ENCODE results near the gene RHOD. TPM values are rescaled to one million over a fixed set of nuclear protein-coding genes. Genes with fewer than 3 reads are reported as not detected.
A peak's percentile ranks its signal among the peaks of the same experiment; 100 is the strongest.

Gene RHOD
- total and polyA plus RNA-seq, 4 donors, result 1.3 to 16.8 (median 3.2) TPM

DNA sequence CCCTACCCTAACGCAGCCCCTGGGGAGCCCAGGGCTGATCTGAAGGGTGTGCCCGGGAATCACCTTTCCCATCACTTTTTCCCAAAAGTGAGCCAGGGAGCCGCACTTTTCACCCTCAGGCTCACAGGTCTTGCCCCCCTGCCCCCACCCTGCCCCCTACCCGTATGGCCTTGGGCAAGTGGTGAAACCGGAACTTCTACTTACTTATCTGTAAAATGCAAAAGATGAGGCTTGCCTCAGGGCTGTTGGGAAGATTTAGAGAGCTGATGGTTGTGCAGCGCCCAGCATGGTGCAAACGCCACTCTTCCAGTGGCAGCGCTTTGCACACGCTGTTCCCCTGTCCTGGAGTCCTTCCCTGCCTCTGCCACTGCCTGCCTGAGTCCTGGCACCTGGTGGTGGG is 25.7 kb upstream of the RHOD start:
- WGBS (ENCODE audit: insufficient coverage), result 90% methylated on average over 5 of the region's 9 CpGs
- H3K4me1 ChIP-seq (ENCODE audit: control insufficient read depth, insufficient read depth, low read length), result peaks cover 19% of the 10 kb centered on the region
- no peak overlapping the region for H3K27ac ChIP-seq (ENCODE audit: low read depth, low read length)

DNA sequence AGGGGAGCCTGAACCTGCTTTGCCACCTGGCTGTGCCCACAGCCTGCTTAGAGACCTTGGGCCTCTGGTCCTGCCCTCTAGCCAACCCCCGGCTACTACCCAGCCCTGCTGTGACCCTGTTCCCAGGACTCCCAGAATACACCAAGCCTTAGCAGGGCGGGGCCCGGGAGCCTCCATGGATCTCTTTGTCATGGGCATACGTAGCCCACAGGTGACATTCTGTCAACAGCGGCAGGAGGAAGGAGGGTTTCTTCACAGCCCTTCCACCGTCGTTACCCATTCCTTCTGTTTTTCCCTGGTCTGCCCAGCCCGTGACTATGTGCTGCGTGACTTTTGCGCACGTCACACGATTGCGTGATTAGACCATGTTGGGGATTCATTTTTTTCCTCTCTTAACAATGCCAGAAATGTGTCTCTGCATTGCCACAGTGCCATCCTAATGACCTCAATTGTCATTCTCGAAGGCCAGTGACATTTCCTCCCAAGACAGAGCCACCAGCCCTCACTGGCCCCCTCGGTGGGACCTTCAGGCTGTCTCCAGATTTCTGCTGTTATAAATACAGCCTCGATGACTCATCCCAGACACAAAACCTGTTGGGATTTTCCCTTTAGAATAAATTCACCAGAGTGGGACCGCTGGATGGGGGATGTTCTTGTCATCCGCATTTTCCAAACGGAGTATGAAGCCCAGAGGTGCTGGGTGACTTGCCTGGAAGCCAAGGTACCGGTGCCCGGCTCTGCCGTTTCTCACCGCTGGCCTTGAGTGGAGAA is 24.7 kb upstream of the RHOD start:
- Histone ChIP-seq H3K27me3 (ENCODE audit: control insufficient read depth, insufficient read depth, low read length) (no peaks in the 10 kb centered on the region), H3K36me3 (ENCODE audit: control insufficient read depth, insufficient read depth, low read length) (peaks cover 3% of the 10 kb centered on the region), H3K9me3 (ENCODE audit: control insufficient read depth, insufficient read depth, low read length) (no peaks in the 10 kb centered on the region), H3K4me3 (ENCODE audit: low read depth, low read length) (no peak overlapping the region), H3K4me1 (ENCODE audit: control insufficient read depth, insufficient read depth, low read length) (peaks cover 19% of the 10 kb centered on the region), H3K27ac (ENCODE audit: low read depth, low read length) (no peak overlapping the region)
- DNase-seq (ENCODE audit: low read depth in 4 of 6, low spot score in 6 of 6), result no peak
- 85% methylated on average over 19 of the region's 23 CpGs for WGBS (ENCODE audit: insufficient coverage)

More for the DNA sequence above, 25.7 kb upstream of the RHOD start:
- H3K9me3 ChIP-seq (ENCODE audit: control insufficient read depth, insufficient read depth, low read length), result no peaks in the 10 kb centered on the region
- peaks cover 3% of the 10 kb centered on the region for H3K36me3 ChIP-seq (ENCODE audit: control insufficient read depth, insufficient read depth, low read length)
- no peaks in the 10 kb centered on the region for H3K27me3 ChIP-seq (ENCODE audit: control insufficient read depth, insufficient read depth, low read length)
- no peak for DNase-seq (ENCODE audit: low read depth in 4 of 6, low spot score in 6 of 6)
- H3K4me3 ChIP-seq (ENCODE audit: low read depth, low read length), result no peak overlapping the region

DNA sequence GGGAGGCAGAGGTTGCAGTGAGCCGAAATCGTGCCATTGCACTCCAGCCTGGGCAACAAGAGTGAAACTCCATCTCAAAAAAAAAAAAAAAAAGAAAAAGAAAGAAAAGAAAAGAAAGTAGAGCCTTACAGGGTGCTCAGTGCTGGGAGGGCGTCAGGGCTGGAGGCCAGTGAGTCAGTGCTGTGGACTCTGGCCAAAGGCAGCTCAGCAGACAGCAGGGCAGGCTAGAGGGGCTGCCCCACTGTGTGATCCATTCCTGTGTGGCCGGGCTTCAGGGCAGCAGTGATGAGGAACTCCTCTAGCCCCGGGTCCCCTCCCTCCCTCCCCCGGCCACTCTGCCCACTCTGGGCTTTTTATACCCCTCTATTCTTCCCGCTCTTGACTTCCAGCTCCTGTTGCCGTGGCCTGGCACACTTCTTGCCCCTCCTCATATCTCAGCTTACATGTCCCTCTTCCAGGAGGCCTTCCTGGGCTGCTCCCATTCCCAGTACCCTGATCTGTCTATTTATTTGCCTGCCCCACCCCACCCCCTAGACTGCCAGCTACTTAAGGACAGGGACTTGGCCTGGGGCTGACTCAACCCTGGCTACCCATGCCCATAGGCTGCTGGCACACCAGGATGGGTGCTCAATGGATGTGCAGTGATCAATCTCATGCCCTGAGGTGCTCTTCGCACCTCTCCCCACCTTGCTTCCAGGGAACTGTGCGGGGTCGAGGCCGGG is 23.7 kb upstream of the RHOD start:
- 63% methylated on average over 9 of the region's 12 CpGs for WGBS (ENCODE audit: insufficient coverage)
- Histone ChIP-seq H3K4me1 (ENCODE audit: control insufficient read depth, insufficient read depth, low read length) (peaks cover 19% of the 10 kb centered on the region), H3K9me3 (ENCODE audit: control insufficient read depth, insufficient read depth, low read length) (no peaks in the 10 kb centered on the region), H3K4me3 (ENCODE audit: low read depth, low read length) (no peak overlapping the region), H3K36me3 (ENCODE audit: control insufficient read depth, insufficient read depth, low read length) (peaks cover 3% of the 10 kb centered on the region), H3K27me3 (ENCODE audit: control insufficient read depth, insufficient read depth, low read length) (no peaks in the 10 kb centered on the region), H3K27ac (ENCODE audit: low read depth, low read length) (peak overlapping the region; percentile 30)
- DNase-seq (ENCODE audit: low read depth in 4 of 6, low spot score in 6 of 6), result peak in 1 of 6 donors; percentile 66

DNA sequence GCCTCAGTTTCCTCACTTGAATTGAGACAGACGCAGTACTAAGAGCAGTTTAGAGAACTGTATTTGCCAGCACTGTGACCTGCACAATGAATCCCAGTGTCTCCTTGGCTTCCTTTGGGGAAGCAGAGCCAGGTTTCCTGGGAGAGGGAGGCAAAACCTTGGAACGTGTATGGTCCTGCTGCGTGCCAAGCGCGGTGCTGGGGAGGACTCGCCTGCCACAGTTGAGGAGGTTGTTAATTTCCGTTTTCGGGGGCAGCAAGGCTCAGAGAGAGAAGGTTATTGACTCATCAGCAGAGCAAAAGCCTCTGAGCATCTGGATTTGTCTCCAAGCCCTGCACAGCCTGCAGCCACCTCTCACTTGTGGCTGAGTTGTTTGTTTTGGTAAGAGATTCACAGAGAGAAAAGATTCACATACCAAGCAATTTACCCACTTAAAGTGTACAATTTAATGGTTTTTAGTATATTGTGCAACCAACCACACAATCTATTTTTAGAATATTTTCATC is 22.9 kb upstream of the RHOD start:
- Histone ChIP-seq H3K36me3 (ENCODE audit: control insufficient read depth, insufficient read depth, low read length) (peaks cover 3% of the 10 kb centered on the region), H3K27me3 (ENCODE audit: control insufficient read depth, insufficient read depth, low read length) (no peaks in the 10 kb centered on the region), H3K9me3 (ENCODE audit: control insufficient read depth, insufficient read depth, low read length) (no peaks in the 10 kb centered on the region), H3K4me1 (ENCODE audit: control insufficient read depth, insufficient read depth, low read length) (peaks cover 19% of the 10 kb centered on the region), H3K27ac (ENCODE audit: low read depth, low read length) (peak overlapping the region; percentile 30), H3K4me3 (ENCODE audit: low read depth, low read length) (no peak overlapping the region)
- peak in 4 of 6 donors; percentile 46 to 79 (median 60) for DNase-seq (ENCODE audit: low read depth in 4 of 6, low spot score in 6 of 6)
- WGBS (ENCODE audit: insufficient coverage), result 31% methylated on average over 5 of the region's 8 CpGs

DNA sequence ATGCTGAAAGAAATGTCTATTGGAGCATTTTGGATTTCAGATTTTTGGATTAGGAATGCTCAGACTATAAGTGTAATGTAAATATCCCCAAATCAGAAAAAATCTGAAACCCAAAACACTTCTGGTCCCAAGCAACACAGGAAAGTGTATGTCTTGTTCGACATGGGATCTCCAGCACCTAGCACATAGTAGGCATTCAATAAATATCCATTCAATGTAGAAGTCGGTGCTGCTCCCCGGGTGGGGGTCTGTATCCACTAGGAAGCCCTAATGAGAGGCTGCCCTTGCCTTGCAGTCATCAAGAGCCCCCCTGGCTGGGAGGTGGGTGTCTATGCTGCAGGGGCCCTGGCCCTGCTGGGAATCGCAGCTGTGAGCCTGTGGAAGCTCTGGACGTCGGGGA is 22.3 kb upstream of the RHOD start:
- no peak for DNase-seq (ENCODE audit: low read depth in 4 of 6, low spot score in 6 of 6)
- no peak overlapping the region for H3K27ac ChIP-seq (ENCODE audit: low read depth, low read length)
- WGBS (ENCODE audit: insufficient coverage), result 81% methylated on average over 2 of the region's 6 CpGs
- H3K9me3 ChIP-seq (ENCODE audit: control insufficient read depth, insufficient read depth, low read length), result no peaks in the 10 kb centered on the region
- H3K36me3 ChIP-seq (ENCODE audit: control insufficient read depth, insufficient read depth, low read length), result peaks cover 3% of the 10 kb centered on the region
- no peak overlapping the region for H3K4me3 ChIP-seq (ENCODE audit: low read depth, low read length)
- H3K4me1 ChIP-seq (ENCODE audit: control insufficient read depth, insufficient read depth, low read length), result peaks cover 19% of the 10 kb centered on the region
- H3K27me3 ChIP-seq (ENCODE audit: control insufficient read depth, insufficient read depth, low read length), result no peaks in the 10 kb centered on the region

DNA sequence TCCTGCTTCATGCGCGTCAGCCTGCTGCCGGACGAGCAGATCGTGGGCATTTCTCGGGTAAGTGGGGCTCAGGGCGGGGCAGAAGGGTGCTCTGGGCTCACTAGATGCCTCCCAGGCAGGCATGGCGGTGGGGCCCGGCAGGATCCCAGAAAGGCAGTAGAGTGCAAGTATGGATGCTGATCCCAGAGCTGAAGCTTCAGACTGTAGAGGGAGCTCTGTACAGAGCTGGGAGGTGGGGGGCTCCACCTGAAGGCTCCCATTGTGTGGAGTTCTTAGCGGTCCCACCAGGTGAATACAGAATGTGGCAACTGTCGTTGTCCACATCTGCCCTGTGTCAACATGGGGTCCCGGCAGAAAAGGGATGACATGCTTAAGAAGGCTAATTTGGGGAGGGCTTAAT is 16.5 kb upstream of the RHOD start:
- Histone ChIP-seq H3K4me3 (ENCODE audit: low read depth, low read length) (no peak overlapping the region), H3K9me3 (ENCODE audit: control insufficient read depth, insufficient read depth, low read length) (no peaks in the 10 kb centered on the region), H3K27me3 (ENCODE audit: control insufficient read depth, insufficient read depth, low read length) (no peaks in the 10 kb centered on the region), H3K36me3 (ENCODE audit: control insufficient read depth, insufficient read depth, low read length) (peaks cover 16% of the 10 kb centered on the region), H3K27ac (ENCODE audit: low read depth, low read length) (no peak overlapping the region), H3K4me1 (ENCODE audit: control insufficient read depth, insufficient read depth, low read length) (no peaks in the 10 kb centered on the region)
- 86% methylated on average over 12 of the region's 12 CpGs for WGBS (ENCODE audit: insufficient coverage)
- DNase-seq (ENCODE audit: low read depth in 4 of 6, low spot score in 6 of 6), result no peak

DNA sequence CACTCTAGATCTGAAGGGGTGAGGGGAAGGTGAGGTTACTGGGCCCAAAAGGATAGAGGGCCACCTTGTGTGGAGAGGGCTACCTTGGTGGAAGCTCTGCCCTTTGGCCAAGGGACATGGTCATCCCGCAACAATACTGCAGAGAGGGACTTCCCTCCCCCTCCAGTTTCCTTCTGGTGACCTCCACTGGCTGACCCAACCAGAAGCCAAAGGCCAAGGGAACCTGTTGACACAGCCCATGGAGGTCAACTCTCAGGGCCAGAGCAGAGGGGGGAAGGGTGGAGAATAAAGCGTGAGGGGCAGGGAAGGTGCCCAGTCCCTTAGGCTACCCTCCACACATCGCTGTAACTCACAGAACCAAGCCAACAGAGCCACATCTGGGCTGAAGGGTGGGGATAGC is 15.0 kb upstream of the RHOD start:
- no peaks in the 10 kb centered on the region for H3K9me3 ChIP-seq (ENCODE audit: control insufficient read depth, insufficient read depth, low read length)
- H3K4me1 ChIP-seq (ENCODE audit: control insufficient read depth, insufficient read depth, low read length), result no peaks in the 10 kb centered on the region
- H3K27me3 ChIP-seq (ENCODE audit: control insufficient read depth, insufficient read depth, low read length), result no peaks in the 10 kb centered on the region
- WGBS (ENCODE audit: insufficient coverage), result no CpG with 5 or more reads among the region's 3 CpGs
- no peak for DNase-seq (ENCODE audit: low read depth in 4 of 6, low spot score in 6 of 6)
- H3K4me3 ChIP-seq (ENCODE audit: low read depth, low read length), result no peak overlapping the region
- no peak overlapping the region for H3K27ac ChIP-seq (ENCODE audit: low read depth, low read length)
- H3K36me3 ChIP-seq (ENCODE audit: control insufficient read depth, insufficient read depth, low read length), result peaks cover 23% of the 10 kb centered on the region

DNA sequence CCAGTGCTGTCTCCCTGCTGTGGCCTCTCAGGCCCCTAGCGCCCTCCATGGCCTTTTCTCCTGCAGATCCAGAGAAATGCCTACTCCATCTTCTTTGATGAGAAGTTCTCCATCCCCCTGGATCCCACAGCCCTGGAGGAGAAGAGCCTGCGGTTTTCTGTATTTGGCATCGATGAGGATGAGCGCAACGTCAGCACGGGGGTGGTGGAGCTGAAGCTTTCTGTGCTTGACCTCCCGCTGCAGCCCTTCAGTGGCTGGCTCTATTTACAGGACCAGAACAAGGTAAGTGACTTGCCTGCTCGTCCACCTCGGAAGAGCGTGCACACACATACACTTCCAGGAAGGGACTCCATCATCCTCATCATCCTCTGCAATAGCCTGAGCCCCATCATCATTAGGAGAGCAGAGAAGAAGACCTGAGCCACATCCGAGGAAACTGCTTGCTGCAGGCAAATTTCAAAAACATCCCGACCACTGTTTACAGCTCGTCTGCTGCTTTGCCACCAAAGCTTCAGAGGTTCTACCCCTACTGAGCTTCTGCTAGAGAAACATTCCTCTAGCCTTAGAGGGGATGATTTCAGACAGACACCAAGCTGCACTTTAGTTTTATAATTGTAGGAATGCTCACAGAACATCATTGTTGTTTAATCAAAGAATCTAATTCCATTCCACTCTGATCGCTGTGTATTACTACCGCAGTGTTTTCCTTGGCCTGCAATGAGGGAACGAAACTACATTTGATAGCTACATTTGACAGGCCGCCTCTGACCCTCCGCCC is 12.9 kb upstream of the RHOD start:
- Histone ChIP-seq H3K36me3 (ENCODE audit: control insufficient read depth, insufficient read depth, low read length) (peaks cover 27% of the 10 kb centered on the region), H3K9me3 (ENCODE audit: control insufficient read depth, insufficient read depth, low read length) (no peaks in the 10 kb centered on the region), H3K27me3 (ENCODE audit: control insufficient read depth, insufficient read depth, low read length) (no peaks in the 10 kb centered on the region), H3K27ac (ENCODE audit: low read depth, low read length) (no peak overlapping the region), H3K4me1 (ENCODE audit: control insufficient read depth, insufficient read depth, low read length) (no peaks in the 10 kb centered on the region), H3K4me3 (ENCODE audit: low read depth, low read length) (no peak overlapping the region)
- 91% methylated on average over 15 of the region's 18 CpGs for WGBS (ENCODE audit: insufficient coverage)
- no peak for DNase-seq (ENCODE audit: low read depth in 4 of 6, low spot score in 6 of 6)

DNA sequence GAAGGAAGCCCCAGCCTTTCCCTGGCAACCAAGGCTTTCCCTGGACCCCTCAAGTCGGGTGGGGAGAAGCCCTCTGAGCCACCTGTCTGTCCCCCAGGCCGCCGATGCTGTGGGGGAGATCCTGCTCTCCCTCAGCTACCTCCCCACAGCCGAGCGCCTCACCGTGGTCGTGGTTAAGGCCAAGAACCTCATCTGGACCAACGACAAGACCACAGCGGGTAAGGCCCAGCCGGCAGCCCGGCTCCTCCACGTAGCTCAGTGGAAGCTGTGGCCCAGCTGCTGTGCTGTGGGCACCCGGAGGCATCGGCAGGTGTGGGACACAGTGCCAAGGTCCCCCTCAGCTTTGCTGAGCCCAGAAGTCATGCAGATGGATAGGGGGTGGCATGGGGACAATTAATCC is 12.2 kb upstream of the RHOD start:
- no peaks in the 10 kb centered on the region for H3K9me3 ChIP-seq (ENCODE audit: control insufficient read depth, insufficient read depth, low read length)
- DNase-seq (ENCODE audit: low read depth in 4 of 6, low spot score in 6 of 6), result no peak
- H3K36me3 ChIP-seq (ENCODE audit: control insufficient read depth, insufficient read depth, low read length), result peaks cover 35% of the 10 kb centered on the region
- no peak overlapping the region for H3K27ac ChIP-seq (ENCODE audit: low read depth, low read length)
- no peaks in the 10 kb centered on the region for H3K27me3 ChIP-seq (ENCODE audit: control insufficient read depth, insufficient read depth, low read length)
- no peaks in the 10 kb centered on the region for H3K4me1 ChIP-seq (ENCODE audit: control insufficient read depth, insufficient read depth, low read length)
- WGBS (ENCODE audit: insufficient coverage), result 65% methylated on average over 13 of the region's 14 CpGs
- no peak overlapping the region for H3K4me3 ChIP-seq (ENCODE audit: low read depth, low read length)
